TTC549 (cell line): ENCODE results near the gene SLC29A2.
"Not testable (repeated sequence)": the region's sequence is repeated elsewhere in the genome, so short reads cannot be mapped to it uniquely, and the experiment has no call there.

ENCODE experiments used
- FAIRE-seq: peaks from 2 replicates; lab custom pipeline; 2012; peaks lifted over from hg19 to GRCh38; lab: Jason Lieb, UNC

Gene SLC29A2

DNA sequence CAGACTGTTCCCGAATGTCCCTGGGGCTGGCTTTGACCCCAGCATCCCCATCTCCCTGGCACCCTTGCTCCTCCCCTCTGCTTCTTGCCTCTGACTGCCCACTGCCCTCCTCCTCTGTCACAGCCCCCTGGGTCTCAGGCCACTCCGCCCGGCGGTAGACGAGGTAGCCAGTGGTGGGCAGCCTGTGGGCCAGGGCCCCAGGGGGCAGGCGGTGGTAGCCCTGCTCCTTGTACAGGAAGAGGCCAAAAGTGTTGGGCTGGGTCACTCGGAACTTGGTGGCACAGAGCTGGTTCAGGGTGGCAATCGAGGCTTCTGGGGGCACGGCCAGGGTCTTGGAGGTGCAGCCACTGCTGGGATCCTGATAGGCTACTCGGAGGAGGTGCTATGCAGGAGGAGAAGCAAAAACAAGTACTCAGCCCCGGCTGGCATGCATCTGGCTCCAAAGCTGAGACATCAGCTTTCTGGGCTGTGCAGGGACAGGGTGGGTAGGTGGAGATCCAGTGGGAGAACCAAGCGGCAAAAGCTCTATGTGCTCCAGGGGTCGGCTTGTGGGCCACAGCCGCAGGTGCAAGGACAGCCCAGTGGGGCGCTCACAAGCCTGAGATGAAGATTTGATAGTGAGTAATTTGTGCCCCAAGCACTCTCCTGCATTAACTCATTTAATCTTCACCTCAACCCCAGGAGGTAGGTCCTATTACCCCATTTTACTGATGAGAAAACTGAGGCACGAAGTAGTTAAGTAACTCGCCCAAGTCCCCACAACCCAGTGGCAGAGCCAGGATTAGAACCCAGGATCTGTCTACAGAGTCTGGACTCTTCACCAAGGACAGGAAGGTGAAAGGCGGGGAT, 39.0 kb downstream of the SLC29A2 start:
- FAIRE-seq: no peak

GRCh38 chr11:66331542-66332370, 39.8 kb downstream of the SLC29A2 start:
- FAIRE-seq: no peak

DNA sequence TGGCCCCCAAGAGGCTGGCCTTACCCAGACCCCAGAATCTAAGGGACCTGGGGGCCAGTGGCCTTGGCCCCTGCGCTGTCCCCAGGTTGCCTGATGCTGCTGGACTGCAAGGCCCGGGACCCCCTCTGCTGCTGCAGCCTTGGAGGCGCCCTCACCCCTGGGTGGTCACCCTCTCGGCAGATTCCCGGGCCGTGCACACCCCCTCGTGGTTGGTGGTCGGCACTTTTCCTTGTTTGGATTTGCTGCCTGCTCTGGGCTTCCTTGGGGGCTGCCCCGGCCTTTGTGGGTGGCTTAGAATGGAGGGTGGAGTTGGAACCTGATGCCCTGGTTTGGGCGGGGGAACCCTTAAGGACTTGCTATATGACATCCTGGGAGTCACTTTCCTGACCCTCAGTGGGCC, 40.6 kb downstream of the SLC29A2 start:
- no peak for FAIRE-seq

DNA sequence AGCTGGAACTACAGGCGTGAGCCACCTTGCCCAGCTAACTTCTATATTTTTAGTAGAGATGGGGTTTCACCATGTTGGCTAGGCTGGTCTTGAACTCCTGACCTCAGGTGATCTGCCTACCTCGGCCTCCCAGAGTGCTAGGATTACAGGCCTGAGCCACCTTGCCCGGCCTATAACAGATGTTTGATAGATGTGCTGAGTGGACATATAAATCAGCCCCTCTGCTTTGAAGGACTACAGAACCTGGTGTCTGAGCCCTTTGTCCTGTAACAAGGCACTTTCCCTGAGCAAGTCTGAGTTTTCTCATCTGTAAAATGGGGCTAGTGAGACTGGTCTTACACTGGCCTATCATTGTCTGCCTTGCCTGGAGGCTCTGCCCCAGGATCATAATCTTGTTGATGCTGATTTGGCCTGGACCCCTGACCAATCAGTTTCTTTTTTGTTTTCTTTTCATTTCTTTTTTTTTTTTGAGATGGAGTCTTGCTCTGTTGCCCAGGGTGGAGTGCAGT, 42.3 kb downstream of the SLC29A2 start:
- no peak for FAIRE-seq

DNA sequence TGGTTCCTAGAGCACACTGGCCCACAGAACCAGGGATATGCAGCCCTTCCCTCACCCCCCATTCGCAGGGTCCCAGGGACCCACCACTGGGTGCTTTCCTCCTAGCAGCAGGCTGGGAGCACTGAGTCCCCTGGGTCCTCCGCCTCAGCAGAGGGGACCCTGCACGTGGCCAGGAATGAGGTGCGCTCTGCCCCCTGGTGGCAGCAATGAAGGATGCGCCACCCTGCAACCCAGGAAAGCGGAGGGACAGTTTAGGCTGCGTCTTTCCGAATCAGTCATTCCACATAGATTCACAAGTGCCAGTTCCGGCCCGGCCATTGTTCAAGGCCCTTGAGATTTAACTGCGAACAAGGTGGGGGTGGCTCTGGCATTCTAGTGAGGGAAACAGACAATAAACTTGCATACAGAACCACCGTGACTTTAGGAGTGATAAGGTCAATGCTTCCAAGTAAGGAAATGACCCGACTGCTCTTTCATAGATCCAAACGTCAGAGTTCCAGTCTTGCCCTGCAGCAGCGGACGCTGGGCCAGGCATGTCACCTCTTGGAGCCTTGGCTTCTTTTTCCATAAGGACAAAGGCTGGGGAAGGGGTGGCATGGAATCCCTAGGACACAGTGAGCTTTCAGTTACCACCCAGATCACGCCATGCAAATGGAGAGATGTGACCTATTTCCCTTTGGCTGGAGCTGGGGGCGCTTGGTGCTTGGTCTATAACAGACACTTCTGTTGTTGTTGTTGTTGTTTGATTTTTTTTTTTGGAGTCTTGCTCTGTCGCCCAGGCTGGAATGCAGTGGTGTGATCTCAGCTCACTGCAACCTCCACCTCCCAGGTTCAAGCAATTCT, 43.0 kb downstream of the SLC29A2 start:
- FAIRE-seq: peak; percentile 66

DNA sequence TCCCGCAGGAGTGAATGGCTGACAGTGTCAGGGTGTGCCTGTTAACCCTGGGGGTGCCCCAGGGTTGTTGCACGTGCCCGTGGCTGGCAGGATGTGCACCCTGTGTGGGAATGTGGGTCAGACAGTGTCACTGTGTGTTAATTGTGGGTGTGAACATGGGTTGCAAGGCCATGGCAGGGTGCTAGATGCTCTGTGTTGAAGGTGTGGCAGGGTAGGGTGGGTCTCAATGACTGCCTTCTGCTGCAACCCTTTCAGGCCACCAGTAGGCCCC, 43.6 kb downstream of the SLC29A2 start:
- FAIRE-seq: no peak

DNA sequence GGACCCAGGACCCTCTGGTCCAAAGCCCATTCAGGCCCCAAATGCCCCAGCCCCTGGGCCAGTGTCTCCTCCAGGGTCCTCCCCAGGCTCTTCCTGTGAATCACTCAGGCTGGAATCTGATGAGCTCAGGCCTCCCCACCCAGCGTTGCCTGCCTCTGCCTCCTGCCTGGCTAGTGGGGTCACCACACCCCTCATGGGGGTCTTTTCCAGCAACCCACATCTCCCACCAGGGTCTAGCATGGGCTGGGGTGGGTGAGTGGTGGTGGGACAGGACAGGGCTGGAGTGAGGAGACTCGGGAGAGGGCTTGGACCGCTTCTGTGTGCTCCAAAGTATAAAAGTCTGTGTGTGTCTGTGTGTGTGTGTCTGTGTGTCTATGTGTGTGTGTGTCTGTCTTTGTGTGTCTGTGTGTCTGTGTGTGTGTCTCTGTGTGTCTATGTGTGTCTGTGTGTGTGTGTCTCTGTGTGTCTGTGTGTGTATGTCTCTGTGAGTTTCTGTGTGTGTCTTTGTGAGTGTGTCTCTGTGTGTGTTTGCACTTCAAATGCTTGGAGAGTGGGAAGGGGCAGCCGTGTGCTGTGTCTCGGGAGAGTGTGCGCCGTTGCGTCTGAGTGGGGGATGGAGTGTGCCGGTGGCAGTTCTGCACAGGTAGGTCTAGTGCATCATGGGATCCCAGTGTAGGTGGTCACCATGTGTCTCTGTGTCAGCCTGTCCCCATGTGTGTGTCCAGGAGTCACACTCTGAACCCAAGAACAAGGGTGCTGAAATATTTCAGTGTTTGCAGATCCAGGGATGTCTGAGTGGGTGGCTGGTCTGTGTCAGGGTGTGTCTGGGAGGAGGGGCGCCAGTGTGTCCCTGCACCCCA, 44.2 kb downstream of the SLC29A2 start:
- no peak for FAIRE-seq

DNA sequence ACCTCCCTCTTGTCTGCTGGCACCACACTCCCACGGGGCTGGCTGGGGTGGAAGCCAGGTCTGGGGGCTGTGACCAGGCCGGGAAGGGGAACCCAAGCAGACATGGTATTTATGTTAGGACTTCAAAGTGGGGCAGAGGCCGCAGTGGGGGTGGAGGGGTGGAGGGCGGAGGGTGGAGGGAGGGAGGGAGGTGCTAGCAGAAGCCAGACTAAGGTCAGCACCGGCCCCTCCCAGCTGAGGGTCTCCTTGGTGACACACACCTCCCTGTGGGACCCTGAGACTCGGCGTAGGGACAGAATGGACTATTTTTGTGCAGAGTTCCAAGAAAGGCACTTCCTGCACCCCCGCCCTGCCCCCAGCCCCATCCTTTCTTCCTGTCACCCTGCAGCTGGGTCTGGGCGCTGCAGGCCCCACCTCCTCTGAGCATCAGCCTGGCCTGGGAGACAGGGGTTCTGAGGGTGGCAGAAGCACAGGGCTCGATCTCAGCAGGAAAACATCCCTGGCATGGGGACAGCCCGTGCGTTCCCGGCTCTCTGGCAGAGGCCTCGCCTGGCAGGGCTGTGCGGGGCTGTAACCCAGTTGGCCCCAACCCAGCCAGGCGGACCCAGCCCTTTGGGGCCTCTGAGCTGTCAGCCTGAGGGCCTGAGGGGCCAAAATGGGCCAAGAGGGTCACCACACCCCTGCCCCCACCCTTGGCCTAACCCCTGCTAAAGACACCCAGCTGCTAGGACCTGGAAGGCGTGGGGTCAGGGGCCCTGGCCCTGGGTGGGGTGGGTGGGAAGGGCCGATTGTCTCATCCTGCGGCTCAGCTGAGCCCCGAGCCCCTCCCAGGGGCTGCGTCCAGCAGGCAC, 45.1 kb downstream of the SLC29A2 start:
- FAIRE-seq: no peak

DNA sequence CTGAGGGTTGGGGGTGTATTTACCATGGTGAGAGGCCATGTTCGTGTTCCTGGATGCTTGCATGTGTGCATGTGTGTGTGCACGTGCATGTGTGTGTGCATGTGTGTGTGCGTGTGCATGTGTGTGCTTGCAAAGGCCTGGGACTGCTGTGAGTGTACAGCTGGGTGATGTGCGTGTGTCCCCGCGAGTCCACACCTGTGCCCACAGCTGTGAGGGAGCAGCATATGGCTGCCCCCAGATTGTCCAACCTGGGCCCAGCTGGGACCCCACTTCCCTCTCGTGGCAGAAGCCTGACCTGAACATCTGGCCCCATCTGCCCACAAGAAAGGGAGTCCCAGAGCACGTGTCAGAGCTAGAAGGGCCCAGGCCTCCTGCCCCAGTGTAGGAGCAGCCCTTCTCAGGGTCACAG, 46.3 kb downstream of the SLC29A2 start:
- FAIRE-seq: no peak

GRCh38 chr11:66324664-66325063, 46.9 kb downstream of the SLC29A2 start:
- no peak for FAIRE-seq

DNA sequence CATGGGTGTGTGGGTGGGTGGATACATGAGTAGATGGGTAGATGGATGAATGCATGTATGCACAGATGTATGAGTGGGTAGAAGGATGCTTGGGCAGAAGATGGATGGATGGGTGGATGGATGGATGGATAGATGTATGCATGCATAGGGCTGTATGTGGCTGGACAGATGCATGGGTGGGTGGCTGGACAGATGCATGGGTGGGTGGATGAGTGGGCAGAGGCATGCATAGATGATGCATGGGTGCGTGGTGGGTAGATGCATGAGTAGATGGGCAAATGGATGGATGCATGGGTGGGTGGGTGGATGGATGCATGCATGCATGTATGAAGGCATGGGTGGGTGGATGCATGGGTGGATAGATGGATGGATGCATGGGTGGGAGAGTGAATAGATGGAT, 47.9 kb downstream of the SLC29A2 start:
- no peak for FAIRE-seq

GRCh38 chr11:66322732-66323427, 48.7 kb downstream of the SLC29A2 start:
- FAIRE-seq: no peak

DNA sequence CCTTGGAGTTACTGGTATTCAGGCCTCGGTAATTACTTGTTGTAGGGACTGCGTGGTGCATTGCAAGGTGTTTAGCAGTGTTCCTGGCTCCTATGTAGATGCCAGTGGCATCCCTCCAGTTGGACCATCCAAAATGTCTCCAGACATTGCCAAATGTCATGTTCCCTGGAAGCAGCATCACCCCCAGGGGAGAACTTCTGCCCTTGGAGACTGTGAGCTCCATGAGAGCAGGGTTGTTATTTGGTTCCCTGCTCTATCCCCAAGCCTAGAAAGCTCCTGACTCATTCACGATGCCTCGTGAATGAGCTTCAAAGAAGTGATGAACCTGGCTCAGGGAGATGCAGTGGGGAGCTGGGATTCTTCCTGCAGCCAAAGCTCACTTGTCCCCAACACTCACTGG, 50.0 kb downstream of the SLC29A2 start:
- FAIRE-seq: no peak

GRCh38 chr11:66320748-66321147, 50.8 kb downstream of the SLC29A2 start:
- not testable (repeated sequence) for FAIRE-seq

DNA sequence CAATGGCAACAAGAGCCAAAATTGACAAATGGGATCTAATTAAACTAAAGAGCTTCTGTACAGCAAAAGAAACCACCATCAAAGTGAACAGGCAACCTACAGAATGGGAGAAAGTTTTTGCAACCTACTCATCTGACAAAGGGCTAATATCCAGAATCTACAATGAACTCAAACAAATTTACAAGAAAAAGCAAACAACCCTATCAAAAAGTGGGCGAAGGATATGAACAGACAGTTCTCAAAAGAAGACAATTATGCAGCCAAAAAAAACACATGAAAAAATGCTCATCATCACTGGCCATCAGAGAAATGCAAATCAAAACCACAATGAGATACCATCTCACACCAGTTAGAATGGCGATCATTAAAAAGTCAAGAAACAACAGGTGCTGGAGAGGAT, 51.3 kb downstream of the SLC29A2 start:
- not testable (repeated sequence) for FAIRE-seq

GRCh38 chr11:66318600-66318970, 53.0 kb downstream of the SLC29A2 start:
- FAIRE-seq: no peak

DNA sequence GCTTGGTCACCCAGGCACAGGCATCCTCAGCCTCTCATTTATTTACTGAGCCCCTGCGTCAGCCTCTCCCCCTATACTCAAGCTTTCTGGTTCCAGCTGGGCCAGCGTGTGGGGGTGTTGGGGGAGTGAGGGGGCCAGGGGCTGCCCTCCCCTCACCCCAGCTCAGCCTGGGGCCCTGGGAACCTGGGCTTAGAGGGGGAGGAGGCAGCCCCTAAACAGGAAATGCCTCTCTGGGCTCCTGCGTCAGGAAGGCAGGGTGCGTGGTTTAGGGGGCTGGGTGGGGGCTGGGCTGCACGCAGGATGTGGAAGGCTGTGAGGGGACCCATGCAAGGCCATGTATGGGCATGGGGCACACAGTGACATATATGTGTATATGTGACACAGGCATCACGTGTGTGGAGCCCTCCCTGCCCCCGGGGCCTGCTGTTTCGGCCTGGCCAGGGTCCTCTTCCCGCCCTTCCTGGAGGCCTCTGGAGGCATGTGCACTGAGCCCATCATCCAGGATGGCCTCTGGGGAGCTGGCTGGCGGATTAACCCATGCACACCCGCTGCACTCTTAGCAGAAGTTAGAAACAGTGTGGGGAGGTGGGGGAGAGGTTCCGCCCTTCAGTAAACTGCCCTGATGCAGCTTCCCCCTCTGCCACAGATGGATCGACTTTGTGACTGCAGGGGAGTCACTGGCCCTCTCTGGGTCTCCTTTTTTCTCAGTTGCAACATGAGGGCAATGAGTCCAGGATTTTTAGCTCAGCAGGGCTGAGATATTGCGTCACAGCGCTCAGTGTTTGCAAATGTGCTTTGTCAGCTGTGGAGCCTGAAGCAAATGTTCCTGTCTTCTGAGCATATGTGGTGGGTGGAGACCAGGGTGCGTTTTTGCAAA, 53.6 kb downstream of the SLC29A2 start:
- no peak for FAIRE-seq

GRCh38 chr11:66317322-66317722, 54.2 kb downstream of the SLC29A2 start:
- no peak for FAIRE-seq

GRCh38 chr11:66316849-66317251, 54.7 kb downstream of the SLC29A2 start, which contains the start of gene CD248:
Gene CD248 (minus strand): TSS chr11:66317044. CDS start chr11:66317027, 17 bp downstream.
- no peak for FAIRE-seq
